Body of pancreas (tissue), 4 donors: Measurements from ENCODE around the gene KIF12.

Source experiments
- POLR2A ChIP-seq, 3 donors: fragments of 450-650 bp; IDR thresholded peaks; one replicate each; pipeline ENCODE4 v1.6.1; 2016; ENCODE audit warnings: antibody characterized with exemption in 3 of 3, mild to moderate bottlenecking in 2 of 3
- TF ChIP-seq, protein P1 (sequence below), 7 experiments: fragments of 450-650 bp in 4 of 7; fragments of 200-600 bp in 3 of 7; sonication (generic) in 3 of 7; IDR thresholded peaks; one replicate each; pipeline ENCODE4 v1.5.1; 2016 to 2019; ENCODE audit warnings: antibody characterized with exemption in 7 of 7

GRCh38 chr9:114124138-114124537, 25.0 kb upstream of the KIF12 start:
- TF ChIP-seq, protein P1, sequence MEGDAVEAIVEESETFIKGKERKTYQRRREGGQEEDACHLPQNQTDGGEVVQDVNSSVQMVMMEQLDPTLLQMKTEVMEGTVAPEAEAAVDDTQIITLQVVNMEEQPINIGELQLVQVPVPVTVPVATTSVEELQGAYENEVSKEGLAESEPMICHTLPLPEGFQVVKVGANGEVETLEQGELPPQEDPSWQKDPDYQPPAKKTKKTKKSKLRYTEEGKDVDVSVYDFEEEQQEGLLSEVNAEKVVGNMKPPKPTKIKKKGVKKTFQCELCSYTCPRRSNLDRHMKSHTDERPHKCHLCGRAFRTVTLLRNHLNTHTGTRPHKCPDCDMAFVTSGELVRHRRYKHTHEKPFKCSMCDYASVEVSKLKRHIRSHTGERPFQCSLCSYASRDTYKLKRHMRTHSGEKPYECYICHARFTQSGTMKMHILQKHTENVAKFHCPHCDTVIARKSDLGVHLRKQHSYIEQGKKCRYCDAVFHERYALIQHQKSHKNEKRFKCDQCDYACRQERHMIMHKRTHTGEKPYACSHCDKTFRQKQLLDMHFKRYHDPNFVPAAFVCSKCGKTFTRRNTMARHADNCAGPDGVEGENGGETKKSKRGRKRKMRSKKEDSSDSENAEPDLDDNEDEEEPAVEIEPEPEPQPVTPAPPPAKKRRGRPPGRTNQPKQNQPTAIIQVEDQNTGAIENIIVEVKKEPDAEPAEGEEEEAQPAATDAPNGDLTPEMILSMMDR (IDR thresholded peaks at IDR 0.05): no peak
- no peak for TF ChIP-seq POLR2A (IDR thresholded peaks at IDR 0.05)
